ENCODE results near the gene CNTNAP1. TPM values are rescaled to one million over a fixed set of nuclear protein-coding genes. Genes with fewer than 3 reads are reported as not detected.

Gene CNTNAP1
- total RNA-seq: 1.3 and 2.4 TPM in 2 replicates

DNA sequence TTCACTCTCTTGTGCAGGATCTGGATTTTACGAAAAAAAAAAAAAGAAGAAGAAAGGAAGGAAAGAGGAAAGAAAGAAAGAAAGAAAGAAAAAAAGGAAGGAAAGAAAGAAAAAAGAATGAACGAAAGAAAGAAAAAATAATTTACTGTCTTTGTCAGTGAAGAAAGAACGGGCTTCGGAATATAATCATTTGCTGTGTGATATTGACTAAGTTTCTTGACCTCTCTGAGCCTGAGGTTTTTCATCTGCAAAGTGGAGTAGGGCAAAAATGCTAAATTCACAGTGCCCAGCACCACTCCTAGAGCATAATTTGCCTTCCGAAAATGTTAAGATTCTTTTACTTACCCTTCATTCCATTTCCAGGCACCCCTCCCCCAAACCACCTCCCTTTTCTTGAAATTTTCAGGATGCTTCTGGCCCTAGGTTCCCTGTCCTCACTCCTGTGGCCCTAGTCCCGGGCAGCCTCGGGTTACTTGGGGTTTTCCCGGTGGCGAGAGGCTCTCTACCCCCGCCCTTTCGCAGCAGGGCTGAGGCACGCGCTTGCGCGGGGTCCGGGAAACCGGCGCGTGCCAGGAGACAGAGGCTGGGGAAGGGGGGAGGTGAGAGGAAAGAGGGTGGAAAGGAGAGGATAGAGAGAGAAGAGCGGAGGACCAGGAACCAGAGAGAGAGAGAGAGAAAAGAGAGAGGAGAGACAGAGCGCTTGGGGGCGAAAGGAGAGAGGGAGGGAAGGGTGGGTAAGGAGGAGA lies at the start of gene CNTNAP1:
CNTNAP1 (plus strand) TSS at position 556 of the 746 bp plus-strand sequence. CDS start 299 bp downstream, outside the sequence.
- Mint-ChIP-seq H3K27ac (no peak within 1 kb of the TSS), H3K27me3 (ENCODE audit: low read depth) (peaks cover 44% of the 10 kb centered on the region), H3K4me1 (ENCODE audit: low read depth) (peaks cover 42% of the 10 kb centered on the region), H3K4me3 (ENCODE audit: low read depth) (peak within 1 kb of the TSS; percentile 79), H3K36me3 (ENCODE audit: low read depth) (no peaks in the 10 kb centered on the region), H3K9me3 (no peaks in the 10 kb centered on the region)
- intact Hi-C loops (cut with micrococcal nuclease): no loop called here
- DNase-seq (ENCODE audit: low spot score): no peak

DNA sequence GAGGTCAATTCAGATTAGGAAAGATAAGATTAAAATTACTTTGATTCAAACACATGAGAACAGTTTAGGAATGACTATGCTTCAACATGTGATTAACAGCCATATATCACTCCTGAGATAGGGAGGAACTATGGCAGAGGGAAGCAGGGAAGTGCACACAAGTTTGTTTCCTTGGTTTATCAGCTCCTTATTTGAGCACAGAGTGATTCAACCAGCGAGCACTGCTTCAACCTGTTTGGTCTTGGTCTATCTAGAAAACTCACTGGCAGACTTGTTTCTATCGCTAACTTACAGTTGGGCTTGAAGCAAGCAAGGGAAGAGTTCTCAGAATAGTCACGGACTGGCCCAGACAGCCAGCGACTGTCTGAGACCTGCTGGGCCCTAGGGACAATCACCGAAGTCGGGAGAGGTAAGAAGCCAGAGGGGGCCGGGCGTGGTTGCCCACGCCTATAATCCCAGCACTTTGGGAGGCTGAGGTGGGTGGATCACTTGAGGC lies 49.3 kb upstream of the CNTNAP1 start:
- DNase-seq (ENCODE audit: low spot score): no peak
- H3K36me3 Mint-ChIP-seq (ENCODE audit: low read depth): no peaks in the 10 kb centered on the region
- no peak overlapping the region for H3K4me3 Mint-ChIP-seq (ENCODE audit: low read depth)
- H3K9me3 Mint-ChIP-seq: no peaks in the 10 kb centered on the region
- no peaks in the 10 kb centered on the region for H3K27me3 Mint-ChIP-seq (ENCODE audit: low read depth)
- intact Hi-C loops (cut with micrococcal nuclease): no loop called here
- no peaks in the 10 kb centered on the region for H3K4me1 Mint-ChIP-seq (ENCODE audit: low read depth)
- H3K27ac Mint-ChIP-seq: no peak overlapping the region

DNA sequence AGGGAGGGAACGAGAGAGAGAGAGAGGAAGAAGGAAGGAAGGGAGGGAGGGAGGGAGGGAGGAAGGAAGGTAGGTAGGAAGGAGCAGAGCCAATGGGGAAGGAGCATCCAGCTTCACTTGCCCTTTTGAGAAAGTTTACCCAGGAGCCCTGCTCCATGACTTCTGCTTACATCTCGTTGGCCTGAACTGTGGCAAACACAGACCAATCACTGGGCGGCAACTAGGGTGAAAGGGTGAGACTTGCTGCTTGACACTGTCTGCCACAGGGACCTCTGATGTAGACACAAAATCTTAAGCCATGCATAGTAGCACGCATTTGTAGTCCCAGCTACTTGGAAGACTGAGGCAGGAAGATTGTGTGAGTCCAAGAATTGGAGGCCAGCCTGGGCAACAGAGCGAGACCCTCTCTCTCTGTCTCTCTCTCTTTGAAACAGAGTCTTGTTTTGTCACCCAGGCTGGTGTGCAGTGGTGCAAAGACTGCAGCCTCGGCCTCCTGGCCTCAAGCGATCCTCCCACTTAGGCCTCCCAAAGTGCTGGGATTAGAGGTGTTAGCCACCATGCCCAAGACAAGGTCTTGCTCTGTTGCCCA lies 42.7 kb upstream of the CNTNAP1 start:
- no peak for DNase-seq (ENCODE audit: low spot score)
- Mint-ChIP-seq H3K4me1 (ENCODE audit: low read depth) (no peaks in the 10 kb centered on the region), H3K9me3 (no peaks in the 10 kb centered on the region), H3K4me3 (ENCODE audit: low read depth) (no peak overlapping the region), H3K27ac (no peak overlapping the region), H3K27me3 (ENCODE audit: low read depth) (peaks cover 14% of the 10 kb centered on the region), H3K36me3 (ENCODE audit: low read depth) (no peaks in the 10 kb centered on the region)
- intact Hi-C loops (cut with micrococcal nuclease): no loop called here

DNA sequence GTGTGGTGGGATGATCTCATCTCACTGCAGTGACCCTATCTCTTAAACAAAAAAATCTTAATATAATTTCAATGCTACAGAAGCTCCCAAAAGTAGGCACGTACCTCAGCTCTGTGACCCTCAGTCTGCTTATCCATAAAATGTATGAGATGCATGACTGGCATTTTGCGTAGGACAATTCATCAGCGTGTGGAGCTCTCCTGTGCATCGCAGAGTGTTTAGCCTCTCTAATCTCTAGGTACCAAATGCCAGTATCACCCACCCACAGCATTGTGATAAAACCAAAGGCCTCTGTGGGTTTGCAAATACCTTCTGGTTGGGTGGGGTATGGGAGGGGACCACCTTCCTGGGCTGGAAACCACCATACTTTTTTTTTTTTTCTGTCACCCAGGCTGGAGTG lies 42.2 kb upstream of the CNTNAP1 start:
- Mint-ChIP-seq H3K27me3 (ENCODE audit: low read depth) (peaks cover 14% of the 10 kb centered on the region), H3K36me3 (ENCODE audit: low read depth) (no peaks in the 10 kb centered on the region), H3K4me3 (ENCODE audit: low read depth) (no peak overlapping the region), H3K4me1 (ENCODE audit: low read depth) (no peaks in the 10 kb centered on the region), H3K27ac (no peak overlapping the region), H3K9me3 (no peaks in the 10 kb centered on the region)
- no peak for DNase-seq (ENCODE audit: low spot score)
- intact Hi-C loops (cut with micrococcal nuclease): no loop called here

- no peak overlapping the region for H3K27ac Mint-ChIP-seq
- intact Hi-C loops (cut with micrococcal nuclease): no loop called here
- H3K27me3 Mint-ChIP-seq (ENCODE audit: low read depth): peaks cover 14% of the 10 kb centered on the region
- H3K4me3 Mint-ChIP-seq (ENCODE audit: low read depth): no peak overlapping the region
- no peaks in the 10 kb centered on the region for H3K9me3 Mint-ChIP-seq
- H3K4me1 Mint-ChIP-seq (ENCODE audit: low read depth): no peaks in the 10 kb centered on the region
- H3K36me3 Mint-ChIP-seq (ENCODE audit: low read depth): no peaks in the 10 kb centered on the region
- DNase-seq (ENCODE audit: low spot score): no peak
Measured at GRCh38 chr17:42642336-42642735, 40.0 kb upstream of the CNTNAP1 start.

DNA sequence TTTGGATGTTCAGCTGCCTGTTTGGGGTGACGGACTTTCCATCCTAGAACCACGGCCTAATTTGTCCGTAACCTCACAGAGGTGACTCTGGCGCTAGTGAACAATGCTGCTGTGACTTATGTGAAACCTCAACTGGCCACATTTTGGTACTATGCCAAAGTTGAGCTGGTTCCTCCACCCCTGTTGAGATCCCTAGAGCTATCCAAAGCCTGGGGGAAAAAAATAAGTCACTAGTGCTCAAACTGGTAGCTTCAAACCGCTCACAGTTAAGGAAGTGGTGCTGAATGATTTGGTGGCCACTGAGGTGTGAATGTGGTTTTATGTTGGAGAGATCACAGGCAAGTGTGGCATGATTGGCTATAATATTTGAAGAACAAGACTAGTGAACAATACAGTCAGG lies 34.6 kb upstream of the CNTNAP1 start:
- H3K4me1 Mint-ChIP-seq (ENCODE audit: low read depth): no peaks in the 10 kb centered on the region
- intact Hi-C loops (cut with micrococcal nuclease): no loop called here
- no peak overlapping the region for H3K27ac Mint-ChIP-seq
- peaks cover 14% of the 10 kb centered on the region for H3K27me3 Mint-ChIP-seq (ENCODE audit: low read depth)
- H3K9me3 Mint-ChIP-seq: no peaks in the 10 kb centered on the region
- H3K4me3 Mint-ChIP-seq (ENCODE audit: low read depth): no peak overlapping the region
- DNase-seq (ENCODE audit: low spot score): no peak
- H3K36me3 Mint-ChIP-seq (ENCODE audit: low read depth): no peaks in the 10 kb centered on the region

DNA sequence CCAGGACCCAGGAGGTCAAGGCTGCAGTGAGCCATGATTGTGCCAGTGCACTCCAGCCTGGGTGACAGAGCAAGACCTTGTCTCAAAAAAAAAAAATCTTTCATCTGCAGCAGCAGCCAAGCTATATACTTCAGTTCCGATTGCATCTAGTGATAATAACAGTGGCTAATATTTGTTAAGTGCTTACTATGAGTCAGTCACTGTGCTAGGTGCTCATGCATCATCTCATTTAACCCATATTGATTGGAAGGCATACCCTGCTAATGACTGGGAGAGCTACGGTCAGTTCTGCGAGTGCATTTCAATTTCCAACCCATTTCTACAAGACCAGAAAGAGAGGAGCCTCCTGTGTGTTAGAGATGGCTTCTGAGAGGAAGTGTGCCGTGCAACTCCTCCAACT lies 30.9 kb upstream of the CNTNAP1 start:
- no peaks in the 10 kb centered on the region for H3K9me3 Mint-ChIP-seq
- no peak overlapping the region for H3K27ac Mint-ChIP-seq
- H3K36me3 Mint-ChIP-seq (ENCODE audit: low read depth): no peaks in the 10 kb centered on the region
- DNase-seq (ENCODE audit: low spot score): no peak
- H3K4me3 Mint-ChIP-seq (ENCODE audit: low read depth): no peak overlapping the region
- H3K27me3 Mint-ChIP-seq (ENCODE audit: low read depth): peaks cover 32% of the 10 kb centered on the region
- intact Hi-C loops (cut with micrococcal nuclease): no loop called here
- H3K4me1 Mint-ChIP-seq (ENCODE audit: low read depth): peaks cover 11% of the 10 kb centered on the region

GRCh38 chr17:42653179-42654124 lies 28.9 kb upstream of the CNTNAP1 start:
- peaks cover 7% of the 10 kb centered on the region for H3K9me3 Mint-ChIP-seq
- no peak overlapping the region for H3K4me3 Mint-ChIP-seq (ENCODE audit: low read depth)
- H3K27ac Mint-ChIP-seq: no peak overlapping the region
- peaks cover 3% of the 10 kb centered on the region for H3K36me3 Mint-ChIP-seq (ENCODE audit: low read depth)
- H3K4me1 Mint-ChIP-seq (ENCODE audit: low read depth): peaks cover 13% of the 10 kb centered on the region
- DNase-seq (ENCODE audit: low spot score): no peak
- peaks cover 31% of the 10 kb centered on the region for H3K27me3 Mint-ChIP-seq (ENCODE audit: low read depth)
- intact Hi-C loops (cut with micrococcal nuclease): no loop called here

- Mint-ChIP-seq H3K4me3 (ENCODE audit: low read depth) (no peak overlapping the region), H3K9me3 (peaks cover 7% of the 10 kb centered on the region), H3K27me3 (ENCODE audit: low read depth) (peaks cover 34% of the 10 kb centered on the region), H3K36me3 (ENCODE audit: low read depth) (peaks cover 4% of the 10 kb centered on the region), H3K27ac (no peak overlapping the region), H3K4me1 (ENCODE audit: low read depth) (peaks cover 17% of the 10 kb centered on the region)
- DNase-seq (ENCODE audit: low spot score): no peak
- intact Hi-C loops (cut with micrococcal nuclease): no loop called here
Measured at GRCh38 chr17:42655528-42655927, 26.8 kb upstream of the CNTNAP1 start.

- no peak overlapping the region for H3K27ac Mint-ChIP-seq
- intact Hi-C loops (cut with micrococcal nuclease): loop anchor here (2.0 kb wide), 1 partner anchor 17 kb away; no protein-coding TSS in a partner anchor
- H3K36me3 Mint-ChIP-seq (ENCODE audit: low read depth): peaks cover 4% of the 10 kb centered on the region
Measured at GRCh38 chr17:42657824-42658588, 24.3 kb upstream of the CNTNAP1 start.

GRCh38 chr17:42659079-42659931 lies 23.0 kb upstream of the CNTNAP1 start, which contains the start of gene TUBG2:
Gene TUBG2, plus strand, starts transcription at chr17:42659284. Its CDS starts 220 bp downstream, at chr17:42659504.
- Mint-ChIP-seq H3K27me3 (ENCODE audit: low read depth) (peaks cover 22% of the 10 kb centered on the region), H3K4me1 (ENCODE audit: low read depth) (peaks cover 14% of the 10 kb centered on the region), H3K4me3 (ENCODE audit: low read depth) (peak within 1 kb of the TSS; percentile 86), H3K27ac (peak within 1 kb of the TSS; percentile 42), H3K36me3 (ENCODE audit: low read depth) (peaks cover 4% of the 10 kb centered on the region), H3K9me3 (peaks cover 7% of the 10 kb centered on the region)
- intact Hi-C loops (cut with micrococcal nuclease): loop anchor here (2.0 kb wide), 1 partner anchor 15 kb away; no protein-coding TSS in a partner anchor
- peak; percentile 66 for DNase-seq (ENCODE audit: low spot score)

More at GRCh38 chr17:42657824-42658588, 24.3 kb upstream of the CNTNAP1 start:
- Mint-ChIP-seq H3K4me3 (ENCODE audit: low read depth) (peak overlapping the region; percentile 52), H3K27me3 (ENCODE audit: low read depth) (peaks cover 32% of the 10 kb centered on the region), H3K4me1 (ENCODE audit: low read depth) (peaks cover 17% of the 10 kb centered on the region), H3K9me3 (peaks cover 7% of the 10 kb centered on the region)
- no peak for DNase-seq (ENCODE audit: low spot score)

All from activated T-helper 2 cell treated with anti-CD3 and anti-CD28 coated beads, Interferon-gamma antibody, Interleukin-2, Interleukin-4, amounts not matched to agents 10 μg/mL and 5 μg/mL and 100 μg/mL, durations not matched to agents 14 hours and 24 hours and 36 hours (primary cell).